Smooth muscle cell (in vitro differentiated cells): ENCODE results near the gene IGSF23. TPM values are rescaled to one million over a fixed set of nuclear protein-coding genes. Genes with fewer than 3 reads are reported as not detected.

ENCODE experiments used
- DNase-seq: peaks from one replicate; lab custom pipeline; 2025; ENCODE audit not compliant: unreplicated experiment; lab: John Stamatoyannopoulos, UW
- H2AFZ ChIP-seq: fragments of 200-600 bp; sonication (generic); 2 replicates; pipeline ENCODE4 v1.6.0; 2016; ENCODE audit warnings: antibody characterized with exemption, low read depth, mild to moderate bottlenecking
- H3F3A ChIP-seq: fragments of 200-600 bp; sonication (generic); 2 replicates; pipeline ENCODE4 v1.6.0; 2017; ENCODE audit warnings: antibody characterized with exemption, low read depth
- H3K27ac ChIP-seq: fragments of 200-600 bp; sonication (generic); 2 replicates; pipeline ENCODE4 v1.5.1; 2016; ENCODE audit warnings: low read depth, mild to moderate bottlenecking
- H3K27me3 ChIP-seq: fragments of 200-600 bp; sonication (generic); 2 replicates; pipeline ENCODE4 v1.6.1; 2016; ENCODE audit warnings: low read depth, mild to moderate bottlenecking
- H3K36me3 ChIP-seq: fragments of 200-600 bp; sonication (generic); 2 replicates; pipeline ENCODE4 v1.5.1; 2016; ENCODE audit warnings: low read depth
- H3K4me1 ChIP-seq: fragments of 200-600 bp; sonication (generic); 2 replicates; pipeline ENCODE4 v1.5.1; 2016; ENCODE audit warnings: low read depth
- H3K4me2 ChIP-seq: fragments of 200-600 bp; sonication (generic); 2 replicates; pipeline ENCODE4 v1.6.0; 2016; ENCODE audit warnings: mild to moderate bottlenecking
- H3K4me3 ChIP-seq: fragments of 200-600 bp; sonication (generic); 2 replicates; pipeline ENCODE4 v1.5.1; 2016; ENCODE audit warnings: mild to moderate bottlenecking
- H3K79me2 ChIP-seq: fragments of 200-600 bp; sonication (generic); 2 replicates; pipeline ENCODE4 v1.6.0; 2016; ENCODE audit warnings: low read depth, mild to moderate bottlenecking
- H3K9ac ChIP-seq: fragments of 200-600 bp; sonication (generic); 2 replicates; pipeline ENCODE4 v1.6.0; 2016; ENCODE audit warnings: low read depth
- H3K9me3 ChIP-seq: fragments of 200-600 bp; sonication (generic); replicated peaks from 2 replicates; pipeline ENCODE4 v1.5.1; 2016; ENCODE audit warnings: low read depth
- H4K20me1 ChIP-seq: fragments of 200-600 bp; sonication (generic); 2 replicates; pipeline ENCODE4 v1.6.0; 2016; ENCODE audit warnings: low read depth
- CTCF ChIP-seq: fragments of 200-600 bp; sonication (generic); IDR thresholded peaks from 2 replicates; pipeline ENCODE4 v1.5.1; 2017; ENCODE audit warnings: borderline replicate concordance, mild to moderate bottlenecking, antibody characterized with exemption; ENCODE audit not compliant: insufficient read depth, poor library complexity, severe bottlenecking
- WGBS: methylation state at CpG from one replicate; pipeline ENCODE4 v1.1.7; 2016; ENCODE audit warnings: low lambda C conversion rate; 5-methylcytosine and 5-hydroxymethylcytosine counted together
- polyA plus RNA-seq: library from polyadenylated mRNA; unstranded; fragments of >200 nt; fragmentation: Nextera tagmentation; extraction: Ambion mirVana; gene quantifications from 2 replicates; pipeline ENCODE4 v1.2.1, GENCODE V29; 2016
- total RNA-seq: library from RNA; depleted of rRNA; stranded (reverse); fragments of >200 nt; gene quantifications from 2 replicates; pipeline ENCODE4 v1.2.3, GENCODE V29; 2014

Gene IGSF23
- total and polyA plus RNA-seq, 2 experiments from 2014 or later, result not detected

GRCh38 chr19:44603201-44603945 is 10.0 kb upstream of the IGSF23 start:
- Histone ChIP-seq H3K9ac (no peak overlapping the region), H3K4me3 (no peak overlapping the region), H3K4me2 (no peak overlapping the region), H3K79me2 (no peaks in the 10 kb centered on the region), H3F3A (no peaks in the 10 kb centered on the region), H3K4me1 (no peaks in the 10 kb centered on the region), H3K36me3 (no peaks in the 10 kb centered on the region), H2AFZ (no peak overlapping the region), H3K27me3 (no peaks in the 10 kb centered on the region), H4K20me1 (no peaks in the 10 kb centered on the region), H3K9me3 (no peaks in the 10 kb centered on the region), H3K27ac (no peak overlapping the region)
- DNase-seq, result no peak
- TF ChIP-seq CTCF, result no peak
- 88% methylated on average over 8 of the region's 8 CpGs for WGBS

GRCh38 chr19:44604241-44604640 is 9.1 kb upstream of the IGSF23 start:
- WGBS, result 66% methylated on average over 6 of the region's 6 CpGs
- DNase-seq, result no peak

GRCh38 chr19:44605547-44605946 is 7.8 kb upstream of the IGSF23 start:
- no peaks in the 10 kb centered on the region for H3K79me2 ChIP-seq

More at GRCh38 chr19:44604241-44604640, 9.1 kb upstream of the IGSF23 start:
- Histone ChIP-seq H3K4me3 (no peak overlapping the region), H3K79me2 (no peaks in the 10 kb centered on the region), H3K36me3 (no peaks in the 10 kb centered on the region), H3K4me2 (no peak overlapping the region), H3F3A (no peaks in the 10 kb centered on the region), H4K20me1 (no peaks in the 10 kb centered on the region), H3K27ac (no peak overlapping the region), H3K27me3 (no peaks in the 10 kb centered on the region), H2AFZ (no peak overlapping the region), H3K9me3 (no peaks in the 10 kb centered on the region), H3K4me1 (no peaks in the 10 kb centered on the region), H3K9ac (no peak overlapping the region)
- no peak for TF ChIP-seq CTCF

More at GRCh38 chr19:44605547-44605946, 7.8 kb upstream of the IGSF23 start:
- Histone ChIP-seq H3K27ac (no peak overlapping the region), H3K4me2 (no peak overlapping the region), H2AFZ (no peak overlapping the region), H4K20me1 (no peaks in the 10 kb centered on the region), H3K9ac (no peak overlapping the region), H3F3A (no peaks in the 10 kb centered on the region), H3K4me3 (no peak overlapping the region), H3K27me3 (no peaks in the 10 kb centered on the region), H3K36me3 (no peaks in the 10 kb centered on the region), H3K9me3 (no peaks in the 10 kb centered on the region), H3K4me1 (no peaks in the 10 kb centered on the region)
- WGBS, result 85% methylated on average over 1 of the region's 1 CpG
- no peak for TF ChIP-seq CTCF
- no peak for DNase-seq
